Measurements from ENCODE around the gene LIMCH1. TPM values are rescaled to one million over a fixed set of nuclear protein-coding genes. Genes with fewer than 3 reads are reported as not detected.
"Not testable (repeated sequence)": the region's sequence is repeated elsewhere in the genome, so short reads cannot be mapped to it uniquely, and the experiment has no call there.

LIMCH1 gene
- total RNA-seq, 1 experiment from 2014 or later = not detected

- peak; percentile 39 for DNase-seq (ENCODE audit: low spot score)
- in situ Hi-C loops (cut with HindIII; ENCODE audit: low sequenced_read_pairs) = no loop called here
Measured at GRCh38 chr4:41692717-41693345, 154.9 kb downstream of the LIMCH1 start.

DNA sequence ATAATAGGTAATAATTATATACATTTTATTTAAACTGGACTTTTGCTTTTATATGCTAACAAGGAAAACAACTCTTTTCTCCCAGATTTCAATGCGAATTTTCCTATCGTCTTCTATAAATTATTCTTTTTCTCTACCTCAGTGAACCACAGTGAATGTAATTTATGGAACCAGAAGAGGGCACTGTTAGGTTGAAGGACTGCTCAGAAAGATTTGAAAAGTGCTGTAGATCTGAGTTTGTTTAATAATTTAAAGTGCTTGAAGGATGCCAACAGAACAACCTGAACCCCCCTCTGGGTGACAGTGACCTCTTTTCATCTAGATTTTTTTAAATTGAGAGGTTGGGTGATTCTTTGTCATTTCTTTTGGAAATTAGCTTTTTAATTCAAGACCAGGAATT lies 155.7 kb downstream of the LIMCH1 start:
- in situ Hi-C loops (cut with HindIII; ENCODE audit: low sequenced_read_pairs) = no loop called here
- DNase-seq (ENCODE audit: low spot score) = peak; percentile 13

- no peak for DNase-seq (ENCODE audit: low spot score)
- in situ Hi-C loops (cut with HindIII; ENCODE audit: low sequenced_read_pairs) = no loop called here
Measured at GRCh38 chr4:41696131-41696530, 158.2 kb downstream of the LIMCH1 start.

DNA sequence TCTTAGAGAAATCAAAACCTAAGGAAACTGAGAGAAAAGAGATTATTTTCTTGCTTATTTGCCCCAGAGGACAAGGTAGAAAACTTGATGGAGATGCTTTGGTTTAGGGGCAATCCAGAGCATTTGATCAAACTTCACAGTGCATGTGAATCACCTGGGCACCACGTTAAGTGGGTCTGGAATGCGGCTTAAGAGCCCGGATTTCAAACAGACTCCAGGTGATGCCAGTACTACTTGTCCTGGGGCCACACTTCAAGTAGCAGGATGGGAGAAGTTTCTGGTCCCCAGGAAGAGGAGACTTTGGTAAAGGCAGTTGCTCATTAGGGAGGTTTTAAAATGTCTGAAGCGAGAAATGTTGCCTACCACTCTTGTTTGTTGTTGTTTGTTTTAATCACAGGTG lies 158.8 kb downstream of the LIMCH1 start:
- in situ Hi-C loops (cut with HindIII; ENCODE audit: low sequenced_read_pairs) = no loop called here

GRCh38 chr4:41701983-41702382 lies 164.0 kb downstream of the LIMCH1 start:
- in situ Hi-C loops (cut with HindIII; ENCODE audit: low sequenced_read_pairs) = no loop called here
- no peak for DNase-seq (ENCODE audit: low spot score)

More for the DNA sequence above, 158.8 kb downstream of the LIMCH1 start:
- DNase-seq (ENCODE audit: low spot score) = no peak

DNA sequence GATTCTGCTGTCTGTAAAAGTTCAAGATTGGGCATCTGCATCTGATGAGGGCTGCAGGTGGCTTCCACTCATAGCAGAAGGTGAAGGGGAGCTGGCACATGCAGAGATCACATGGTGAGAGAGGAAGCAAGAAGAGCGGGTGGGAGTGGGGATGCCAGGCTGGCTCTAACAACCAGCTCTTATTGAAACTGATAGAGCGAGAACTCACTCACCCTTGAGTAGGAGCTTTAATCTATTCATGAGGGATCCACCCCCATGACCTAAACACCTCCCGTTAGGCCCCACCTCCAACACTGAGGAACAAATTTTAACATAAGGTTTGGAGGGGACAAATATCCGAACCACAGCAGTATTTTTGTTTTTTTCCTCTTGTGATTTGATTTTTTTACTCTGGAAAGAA lies 164.8 kb downstream of the LIMCH1 start:
- no peak for DNase-seq (ENCODE audit: low spot score)
- in situ Hi-C loops (cut with HindIII; ENCODE audit: low sequenced_read_pairs) = no loop called here

- DNase-seq (ENCODE audit: low spot score) = no peak
Measured at GRCh38 chr4:41703785-41704184, 165.8 kb downstream of the LIMCH1 start.

GRCh38 chr4:41709844-41710481 lies 172.0 kb downstream of the LIMCH1 start:
- in situ Hi-C loops (cut with HindIII; ENCODE audit: low sequenced_read_pairs) = no loop called here
- no peak for DNase-seq (ENCODE audit: low spot score)

More at GRCh38 chr4:41703785-41704184, 165.8 kb downstream of the LIMCH1 start:
- in situ Hi-C loops (cut with HindIII; ENCODE audit: low sequenced_read_pairs) = no loop called here

DNA sequence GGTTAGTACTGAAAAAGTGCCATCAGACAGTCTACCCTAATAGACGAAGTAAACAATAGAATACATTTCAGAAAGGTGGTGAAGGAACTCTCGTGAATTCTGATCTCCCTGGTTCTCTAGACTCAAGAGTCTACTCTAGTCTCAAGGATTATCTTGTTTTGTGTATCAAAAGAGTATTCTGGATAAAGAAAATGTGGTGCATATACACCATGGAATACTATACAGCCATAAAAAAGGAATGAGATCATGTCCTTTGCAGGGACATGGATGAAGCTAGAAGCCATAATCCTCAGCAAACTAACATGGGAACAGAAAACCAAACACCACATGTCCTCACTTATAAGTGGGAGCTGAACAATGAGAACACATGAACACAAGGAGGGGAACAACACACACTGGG lies 173.7 kb downstream of the LIMCH1 start:
- in situ Hi-C loops (cut with HindIII; ENCODE audit: low sequenced_read_pairs); DNase-seq (ENCODE audit: low spot score): not testable (repeated sequence)

DNA sequence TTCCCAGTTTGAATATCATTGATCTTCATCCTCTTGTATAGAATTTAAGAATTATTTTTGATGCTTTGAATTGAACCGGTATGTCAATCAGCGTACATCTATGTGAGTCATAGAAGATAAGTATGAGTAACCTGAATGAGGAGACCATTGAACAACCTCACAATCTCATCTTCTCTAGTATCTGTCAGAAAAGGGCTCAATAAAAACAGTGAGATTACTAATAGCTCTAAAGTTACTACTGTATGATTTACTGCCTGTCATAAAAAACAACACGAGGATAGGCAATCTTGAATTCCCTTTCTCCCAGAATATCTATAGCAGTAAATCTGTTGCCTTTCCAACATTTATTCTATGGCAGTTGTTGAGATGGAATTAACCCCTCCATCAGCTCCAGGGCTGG lies 174.5 kb downstream of the LIMCH1 start:
- in situ Hi-C loops (cut with HindIII; ENCODE audit: low sequenced_read_pairs) = no loop called here
- DNase-seq (ENCODE audit: low spot score) = no peak

DNA sequence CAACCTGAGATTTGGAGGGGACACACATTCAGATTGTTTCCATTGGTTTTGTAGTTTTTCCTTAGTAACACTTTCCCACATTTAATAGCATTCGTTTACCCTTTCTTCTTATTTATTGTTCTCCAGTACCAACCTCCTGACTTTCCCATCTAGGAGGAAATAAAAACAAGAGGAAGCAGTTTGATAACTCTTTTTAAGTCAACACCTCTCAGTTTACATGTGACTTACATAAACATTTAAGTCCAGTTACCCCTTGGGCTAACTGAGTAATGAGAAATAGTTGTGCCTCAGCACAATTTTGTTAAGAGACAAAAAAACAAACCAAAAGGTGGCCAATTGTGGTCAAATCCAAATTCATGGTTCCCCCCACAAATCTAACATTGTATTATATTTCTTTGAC lies 175.8 kb downstream of the LIMCH1 start:
- DNase-seq (ENCODE audit: low spot score) = no peak
- in situ Hi-C loops (cut with HindIII; ENCODE audit: low sequenced_read_pairs) = no loop called here

DNA sequence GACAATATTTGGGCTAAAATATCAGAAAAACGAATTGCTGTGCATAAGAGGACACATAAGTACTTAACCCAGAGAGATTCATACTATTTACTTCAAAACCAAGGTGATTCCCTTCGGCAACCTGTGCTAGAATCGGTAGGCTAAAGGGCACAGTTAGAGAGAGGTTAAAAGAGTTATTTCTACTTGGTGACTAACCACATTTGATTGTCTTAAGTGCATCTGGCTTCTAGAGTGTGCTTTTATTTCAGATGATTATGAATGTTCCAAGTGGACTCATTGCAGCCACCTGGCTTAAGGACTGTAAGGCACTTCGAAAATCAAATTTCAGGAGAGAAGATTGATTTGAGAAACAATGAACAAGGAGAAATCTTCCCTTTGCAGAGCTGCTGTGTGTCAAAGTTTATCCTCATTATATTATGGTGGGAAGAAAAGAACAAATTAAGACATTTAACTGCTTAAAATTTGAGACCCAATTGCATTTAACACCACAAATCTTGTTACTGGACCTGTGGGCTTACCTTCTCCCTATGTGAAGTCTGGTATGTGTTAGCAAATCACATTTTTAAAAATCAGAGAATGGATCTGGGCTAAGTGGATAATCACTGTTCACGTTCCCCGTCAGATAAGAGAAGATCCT lies 176.5 kb downstream of the LIMCH1 start:
- DNase-seq (ENCODE audit: low spot score) = no peak

DNA sequence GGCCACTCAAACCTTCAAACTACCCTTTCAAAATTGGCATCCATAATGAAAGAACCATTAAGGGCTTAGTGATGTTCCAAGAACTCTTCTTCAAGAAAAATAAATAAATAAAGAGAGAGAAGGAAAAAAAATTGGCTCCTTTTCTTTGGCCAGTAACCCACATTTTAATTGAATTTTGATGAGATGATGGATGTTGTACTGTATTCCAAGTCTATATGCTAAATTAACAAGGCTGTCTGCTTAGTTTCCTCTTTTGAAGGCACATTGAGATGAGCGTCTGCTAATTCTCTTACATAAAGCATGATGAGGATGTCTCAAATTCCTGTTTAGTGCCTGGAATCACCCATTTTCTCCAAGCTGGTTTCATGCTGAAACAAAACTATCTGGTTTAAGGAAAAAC lies 177.2 kb downstream of the LIMCH1 start:
- DNase-seq (ENCODE audit: low spot score) = no peak

More for the DNA sequence above, 176.5 kb downstream of the LIMCH1 start:
- in situ Hi-C loops (cut with HindIII; ENCODE audit: low sequenced_read_pairs) = no loop called here

GRCh38 chr4:41718907-41719306 lies 180.9 kb downstream of the LIMCH1 start:
- in situ Hi-C loops (cut with HindIII; ENCODE audit: low sequenced_read_pairs) = no loop called here

More for the DNA sequence above, 177.2 kb downstream of the LIMCH1 start:
- in situ Hi-C loops (cut with HindIII; ENCODE audit: low sequenced_read_pairs) = no loop called here

GRCh38 chr4:41719417-41719816 lies 181.5 kb downstream of the LIMCH1 start:
- in situ Hi-C loops (cut with HindIII; ENCODE audit: low sequenced_read_pairs) = no loop called here
- no peak for DNase-seq (ENCODE audit: low spot score)

More at GRCh38 chr4:41718907-41719306, 180.9 kb downstream of the LIMCH1 start:
- no peak for DNase-seq (ENCODE audit: low spot score)

DNA sequence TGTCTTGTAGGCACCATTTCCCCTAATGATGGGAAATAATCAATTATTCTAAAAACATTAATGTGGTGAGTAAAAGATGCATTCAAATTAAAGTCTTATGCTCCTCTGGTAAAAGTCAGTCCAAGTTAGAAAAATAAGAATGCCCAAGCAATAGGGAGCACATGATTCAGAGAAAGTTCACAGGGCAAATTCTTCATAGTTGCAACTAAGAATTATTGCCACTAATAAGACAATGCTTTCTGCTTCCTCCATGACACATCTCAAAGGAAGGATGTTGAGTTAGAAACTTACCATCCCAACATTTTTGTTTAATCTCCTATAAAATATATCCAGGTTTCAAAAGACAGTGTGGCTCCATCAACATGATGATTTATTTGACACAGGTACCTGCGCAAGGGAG lies 184.2 kb downstream of the LIMCH1 start:
- no peak for DNase-seq (ENCODE audit: low spot score)
- in situ Hi-C loops (cut with HindIII; ENCODE audit: low sequenced_read_pairs) = no loop called here

GRCh38 chr4:41723286-41723685 lies 185.3 kb downstream of the LIMCH1 start:
- no peak for DNase-seq (ENCODE audit: low spot score)
- in situ Hi-C loops (cut with HindIII; ENCODE audit: low sequenced_read_pairs) = no loop called here

DNA sequence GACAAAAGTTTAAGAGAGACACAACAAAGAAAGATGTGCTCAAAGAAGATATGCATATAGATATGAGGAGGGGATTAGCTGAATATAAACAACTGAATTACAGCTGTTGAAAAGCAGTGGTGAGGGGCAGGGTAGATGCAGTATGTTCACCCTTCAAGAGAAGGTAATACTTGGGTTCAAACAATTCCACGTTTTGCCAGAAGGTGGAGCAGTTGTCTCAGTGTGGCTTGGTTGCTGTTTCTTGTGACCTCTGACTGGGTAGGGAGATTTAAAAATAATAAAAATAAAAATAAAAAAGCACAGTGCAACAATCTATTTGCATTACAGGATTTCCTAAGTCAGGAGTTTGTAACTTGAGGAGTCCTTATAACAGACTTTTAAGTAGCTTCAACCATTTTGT lies 187.3 kb downstream of the LIMCH1 start:
- no peak for DNase-seq (ENCODE audit: low spot score)
- in situ Hi-C loops (cut with HindIII; ENCODE audit: low sequenced_read_pairs) = no loop called here

GRCh38 chr4:41727861-41728572 lies 190.1 kb downstream of the LIMCH1 start:
- in situ Hi-C loops (cut with HindIII; ENCODE audit: low sequenced_read_pairs) = no loop called here
- no peak for DNase-seq (ENCODE audit: low spot score)

- in situ Hi-C loops (cut with HindIII; ENCODE audit: low sequenced_read_pairs) = no loop called here
- DNase-seq (ENCODE audit: low spot score) = no peak
Measured at GRCh38 chr4:41728573-41728913, 190.6 kb downstream of the LIMCH1 start.

Measured in G401 (cell line).